ENCODE results near the gene RAD51D.
A peak's percentile ranks its signal among the peaks of the same experiment; 100 is the strongest.

The RAD51D gene

DNA sequence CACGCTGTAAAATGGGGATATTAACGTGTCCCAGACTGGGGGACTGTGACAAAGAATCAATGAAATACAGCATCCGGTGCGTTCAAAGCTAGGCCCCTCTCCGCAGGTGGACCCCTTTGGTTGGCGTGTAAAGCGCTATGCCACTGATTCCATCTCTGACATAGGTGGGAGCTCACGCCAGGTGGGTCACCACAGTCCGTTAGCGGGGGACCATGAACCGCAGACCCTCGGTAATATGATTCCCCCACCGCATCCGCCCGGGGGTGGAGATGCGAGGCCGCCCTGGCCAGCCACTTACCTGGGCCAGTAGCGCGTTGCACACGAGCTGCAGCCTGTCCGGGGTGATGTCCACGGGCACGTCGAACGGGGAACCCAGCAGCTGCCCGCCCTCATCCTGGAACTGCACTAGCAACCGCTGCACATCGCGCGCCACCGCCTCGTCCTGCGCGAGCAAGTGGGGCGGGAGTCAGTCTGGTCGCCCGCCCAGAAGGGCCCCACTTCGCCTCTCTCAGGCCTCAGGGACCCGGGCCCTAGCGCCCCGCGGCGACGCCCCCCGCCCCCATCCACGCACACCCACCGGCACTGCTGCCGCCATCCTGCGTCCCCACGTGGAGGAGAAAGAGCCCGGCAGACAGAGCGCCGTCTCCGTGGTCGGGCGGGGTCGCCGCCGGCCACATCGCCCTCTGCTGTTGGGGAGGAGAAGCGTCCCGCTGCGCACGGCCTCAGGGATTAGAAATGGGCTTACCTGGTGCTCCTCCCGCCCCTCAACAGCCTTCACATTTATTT, 22.2 kb upstream of the RAD51D start, which contains the start of gene NLE1 (continued):
- TF ChIP-seq, protein P1, sequence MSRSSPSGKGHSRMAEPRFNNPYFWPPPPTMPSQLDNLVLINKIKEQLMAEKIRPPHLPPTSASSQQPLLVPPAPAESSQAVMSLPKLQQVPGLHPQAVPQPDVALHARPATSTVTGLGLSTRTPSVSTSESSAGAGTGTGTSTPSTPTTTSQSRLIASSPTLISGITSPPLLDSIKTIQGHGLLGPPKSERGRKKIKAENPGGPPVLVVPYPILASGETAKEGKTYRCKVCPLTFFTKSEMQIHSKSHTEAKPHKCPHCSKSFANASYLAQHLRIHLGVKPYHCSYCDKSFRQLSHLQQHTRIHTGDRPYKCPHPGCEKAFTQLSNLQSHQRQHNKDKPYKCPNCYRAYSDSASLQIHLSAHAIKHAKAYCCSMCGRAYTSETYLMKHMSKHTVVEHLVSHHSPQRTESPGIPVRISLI (tag by site-specific recombination; IDR thresholded peaks at IDR 0.05), result no peak
- TF ChIP-seq ZSCAN30 (tag by site-specific recombination; IDR thresholded peaks at IDR 0.05), result peak; percentile 73
- peak; percentile 72; the same call in 1 of the 2 replicates for TF ChIP-seq ZNF76 (tag by site-specific recombination; IDR thresholded peaks at IDR 0.05; ENCODE audit: borderline replicate concordance, low read depth)
- TF ChIP-seq ZNF202 (tag by site-specific recombination; IDR thresholded peaks at IDR 0.05; ENCODE audit: borderline replicate concordance), result no peak
- TF ChIP-seq ZNF350 (tag by site-specific recombination; IDR thresholded peaks at IDR 0.05), result no peak
- TF ChIP-seq ZNF560 (tag by site-specific recombination; IDR thresholded peaks at IDR 0.05; ENCODE audit: borderline replicate concordance), result no peak
- no peak for TF ChIP-seq GLI2 (tag by site-specific recombination; IDR thresholded peaks at IDR 0.05; ENCODE audit: borderline replicate concordance, low read depth)
- TF ChIP-seq, protein P2, sequence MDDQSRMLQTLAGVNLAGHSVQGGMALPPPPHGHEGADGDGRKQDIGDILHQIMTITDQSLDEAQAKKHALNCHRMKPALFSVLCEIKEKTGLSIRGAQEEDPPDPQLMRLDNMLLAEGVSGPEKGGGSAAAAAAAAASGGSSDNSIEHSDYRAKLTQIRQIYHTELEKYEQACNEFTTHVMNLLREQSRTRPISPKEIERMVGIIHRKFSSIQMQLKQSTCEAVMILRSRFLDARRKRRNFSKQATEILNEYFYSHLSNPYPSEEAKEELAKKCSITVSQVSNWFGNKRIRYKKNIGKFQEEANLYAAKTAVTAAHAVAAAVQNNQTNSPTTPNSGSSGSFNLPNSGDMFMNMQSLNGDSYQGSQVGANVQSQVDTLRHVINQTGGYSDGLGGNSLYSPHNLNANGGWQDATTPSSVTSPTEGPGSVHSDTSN (CRISPR knock-in tag; IDR thresholded peaks at IDR 0.05), result peak; percentile 95
- no peak for TF ChIP-seq ZNF830 (tag by site-specific recombination; IDR thresholded peaks at IDR 0.05; ENCODE audit: low read depth)
- peak; percentile 70 for TF ChIP-seq ZBTB17 (tag by site-specific recombination; IDR thresholded peaks at IDR 0.05)
- no peak for TF ChIP-seq ZNF174 (tag by site-specific recombination; IDR thresholded peaks at IDR 0.05)
- TF ChIP-seq ZNF10 (tag by site-specific recombination; IDR thresholded peaks at IDR 0.05), result peak; percentile 41; the same call in 1 of the 2 replicates
- TF ChIP-seq ZNF24 (tag by site-specific recombination; IDR thresholded peaks at IDR 0.05), result peak; percentile 77; the same call in 1 of the 2 replicates
- TF ChIP-seq RBAK (tag by site-specific recombination; IDR thresholded peaks at IDR 0.05), result no peak
- TF ChIP-seq ZNF133 (tag by site-specific recombination; IDR thresholded peaks at IDR 0.05), result no peak
- peak; percentile 84 for TF ChIP-seq ZNF335 (tag by site-specific recombination; conservative IDR thresholded peaks at IDR 0.05)
- peak; percentile 61 for TF ChIP-seq GLIS2 (tag by site-specific recombination; IDR thresholded peaks at IDR 0.05)
- no peak for TF ChIP-seq ZNF544 (tag by site-specific recombination; IDR thresholded peaks at IDR 0.05)
- peak; percentile 84 for TF ChIP-seq ZNF692 (tag by site-specific recombination; IDR thresholded peaks at IDR 0.05)
- no peak for TF ChIP-seq ZNF274 (IDR thresholded peaks at IDR 0.05; ENCODE audit: low read length)
- no peak for TF ChIP-seq ZNF274 (tag by site-specific recombination; IDR thresholded peaks at IDR 0.05; ENCODE audit: borderline replicate concordance)
- TF ChIP-seq ZNF530 (tag by site-specific recombination; IDR thresholded peaks at IDR 0.05; ENCODE audit: low read depth), result no peak

GRCh38 chr17:35138218-35138617, 18.6 kb upstream of the RAD51D start:
- Histone ChIP-seq H3K9me3 (ENCODE audit: control insufficient read depth, insufficient read depth, low read depth, low read length) (no peaks in the 10 kb centered on the region), H3K4me1 (ENCODE audit: control insufficient read depth, insufficient read depth, low read length) (peaks cover 4% of the 10 kb centered on the region; the same call in 1 of the 2 replicates), H3K36me3 (ENCODE audit: control insufficient read depth in 2 of 2, insufficient read depth in 1 of 2, low read length in 2 of 2) (peaks cover 50 to 68% of the 10 kb centered on the region in 2 experiments), H3K4me3 (ENCODE audit: low read depth, low read length) (no peak overlapping the region), H3K27ac (ENCODE audit: extremely low read depth, low read depth, low read length) (no peak overlapping the region)
- POLR2A ChIA-PET, result interaction anchor here (0.6 to 1.0 kb wide), 2 partner anchors 11 to 553 kb away, joined by 3 read pairs; no protein-coding TSS in a partner anchor
- peak; percentile 84 for TF ChIP-seq ZBTB20 (tag by site-specific recombination; IDR thresholded peaks at IDR 0.05)
- TF ChIP-seq WT1 (tag by site-specific recombination; IDR thresholded peaks at IDR 0.05), result no peak
- CTCF ChIA-PET, result no interaction called here
